AG04450 (cell line): Measurements from ENCODE around the gene NOXA1. TPM values are rescaled to one million over a fixed set of nuclear protein-coding genes. Genes with fewer than 3 reads are reported as not detected.

Source experiments
- CTCF ChIA-PET: fragments of 300-600, 350-600 bp; formaldehyde crosslinking; extraction: SDS; loops from one replicate; lab custom pipeline; 2022; ENCODE audit warnings: antibody characterized with exemption, inconsistent platforms; lab: Charles Lee
- POLR2A ChIA-PET: fragments of 350-600 bp; formaldehyde crosslinking; extraction: SDS; loops from one replicate; lab custom pipeline; 2021; ENCODE audit warnings: antibody characterized with exemption, inconsistent platforms; lab: Yijun Ruan, JAX
- DNase-seq: peaks from one replicate; pipeline ENCODE4 v3.0.0-alpha.2; 2011; ENCODE audit warnings: low read depth, low spot score
- H3K27ac ChIP-seq: one replicate; pipeline ENCODE4 v1.5.1; 2012; ENCODE audit warnings: low read depth, low read length, control low read depth
- H3K27me3 ChIP-seq: one replicate; pipeline ENCODE4 v1.6.0; 2012; ENCODE audit warnings: low read length; ENCODE audit not compliant: control insufficient read depth, insufficient read depth
- H3K4me3 ChIP-seq: 2 replicates; pipeline ENCODE4 v1.5.1; 2011; ENCODE audit warnings: mild to moderate bottlenecking, low read depth, low read length, control low read depth
- H3K9me3 ChIP-seq: 2 replicates; pipeline ENCODE4 v1.5.1; 2012; ENCODE audit warnings: low read length; ENCODE audit not compliant: control insufficient read depth, insufficient read depth
- polyA plus RNA-seq: library from polyadenylated mRNA; depleted of rRNA; stranded (reverse); fragments of >200 nt; gene quantifications from 2 replicates; pipeline ENCODE4 v1.2.3, GENCODE V29; 2011
- TF ChIP-seq, protein P1 (sequence below): IDR thresholded peaks from 2 replicates; pipeline ENCODE4 v1.5.1; 2011; ENCODE audit warnings: low read depth, low read length, control low read depth, inconsistent platforms

Gene NOXA1
- polyA plus RNA-seq, 1 experiment: 0.06 TPM

DNA sequence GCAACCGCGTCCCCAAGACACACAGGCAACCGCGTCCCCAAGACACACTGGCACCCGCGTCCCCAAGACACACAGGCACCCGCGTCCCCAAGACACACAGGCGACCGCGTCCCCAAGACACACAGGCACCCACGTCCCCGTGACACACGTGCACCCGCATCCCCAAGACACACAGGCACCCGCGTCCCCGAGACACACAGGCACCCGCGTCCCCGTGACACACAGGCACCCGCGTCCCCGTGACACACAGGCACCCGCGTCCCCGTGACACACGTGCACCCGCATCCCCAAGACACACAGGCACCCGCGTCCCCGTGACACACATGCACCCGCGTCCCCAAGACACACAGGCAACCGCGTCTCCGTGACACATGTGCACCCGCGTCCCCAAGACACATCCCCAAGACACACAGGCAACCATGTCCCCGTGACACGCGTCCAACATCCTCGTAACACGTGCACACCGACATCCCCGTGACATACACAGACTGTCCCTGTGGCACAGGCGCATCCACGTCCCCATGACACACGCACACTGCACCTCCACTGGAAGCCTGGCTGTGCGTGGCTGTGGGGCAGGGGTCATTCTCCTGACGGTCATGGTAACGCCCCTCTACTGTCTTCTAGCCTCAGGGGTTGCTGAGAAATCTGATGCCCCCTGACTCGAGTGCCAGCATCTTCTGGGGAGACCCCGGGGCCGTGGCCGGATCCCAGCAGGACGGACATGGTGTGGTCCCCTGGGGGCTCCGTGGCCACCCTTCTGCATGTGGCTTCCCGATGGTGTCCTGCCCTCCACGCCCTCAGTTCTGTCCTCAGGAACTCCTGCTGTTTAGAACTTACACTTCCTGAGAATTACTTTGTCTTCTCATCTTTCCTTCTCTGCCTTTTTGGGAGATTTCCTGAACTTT is 24.4 kb upstream of the NOXA1 start:
- DNase-seq: no peak
- ChIA-PET POLR2A (no interaction called here), CTCF (no interaction called here)
- Histone ChIP-seq H3K27ac (no peak overlapping the region), H3K9me3 (peaks cover 26% of the 10 kb centered on the region), H3K4me3 (no peak overlapping the region), H3K27me3 (no peaks in the 10 kb centered on the region)
- TF ChIP-seq, protein P1, sequence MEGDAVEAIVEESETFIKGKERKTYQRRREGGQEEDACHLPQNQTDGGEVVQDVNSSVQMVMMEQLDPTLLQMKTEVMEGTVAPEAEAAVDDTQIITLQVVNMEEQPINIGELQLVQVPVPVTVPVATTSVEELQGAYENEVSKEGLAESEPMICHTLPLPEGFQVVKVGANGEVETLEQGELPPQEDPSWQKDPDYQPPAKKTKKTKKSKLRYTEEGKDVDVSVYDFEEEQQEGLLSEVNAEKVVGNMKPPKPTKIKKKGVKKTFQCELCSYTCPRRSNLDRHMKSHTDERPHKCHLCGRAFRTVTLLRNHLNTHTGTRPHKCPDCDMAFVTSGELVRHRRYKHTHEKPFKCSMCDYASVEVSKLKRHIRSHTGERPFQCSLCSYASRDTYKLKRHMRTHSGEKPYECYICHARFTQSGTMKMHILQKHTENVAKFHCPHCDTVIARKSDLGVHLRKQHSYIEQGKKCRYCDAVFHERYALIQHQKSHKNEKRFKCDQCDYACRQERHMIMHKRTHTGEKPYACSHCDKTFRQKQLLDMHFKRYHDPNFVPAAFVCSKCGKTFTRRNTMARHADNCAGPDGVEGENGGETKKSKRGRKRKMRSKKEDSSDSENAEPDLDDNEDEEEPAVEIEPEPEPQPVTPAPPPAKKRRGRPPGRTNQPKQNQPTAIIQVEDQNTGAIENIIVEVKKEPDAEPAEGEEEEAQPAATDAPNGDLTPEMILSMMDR: no peak

DNA sequence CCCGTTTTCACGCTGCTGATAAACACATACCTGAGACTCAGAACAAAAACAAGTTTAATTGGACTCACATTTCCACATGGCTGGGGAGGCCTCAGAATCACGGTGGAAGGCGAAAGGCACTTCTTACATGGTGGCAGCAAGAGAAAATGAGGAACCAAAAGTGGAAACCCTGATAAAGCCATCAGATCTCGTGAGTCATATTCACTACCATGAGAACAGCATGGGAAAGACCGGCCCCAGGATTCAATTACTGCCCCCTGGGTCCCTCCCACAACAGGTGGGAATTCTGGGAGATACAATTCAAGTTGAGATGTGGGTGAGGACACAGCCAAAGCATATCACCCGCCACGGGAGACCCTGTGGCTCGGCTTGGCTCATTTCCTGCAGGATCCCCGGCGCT is 20.4 kb upstream of the NOXA1 start:
- POLR2A ChIA-PET: no interaction called here
- CTCF ChIA-PET: no interaction called here
- no peak overlapping the region for H3K4me3 ChIP-seq

DNA sequence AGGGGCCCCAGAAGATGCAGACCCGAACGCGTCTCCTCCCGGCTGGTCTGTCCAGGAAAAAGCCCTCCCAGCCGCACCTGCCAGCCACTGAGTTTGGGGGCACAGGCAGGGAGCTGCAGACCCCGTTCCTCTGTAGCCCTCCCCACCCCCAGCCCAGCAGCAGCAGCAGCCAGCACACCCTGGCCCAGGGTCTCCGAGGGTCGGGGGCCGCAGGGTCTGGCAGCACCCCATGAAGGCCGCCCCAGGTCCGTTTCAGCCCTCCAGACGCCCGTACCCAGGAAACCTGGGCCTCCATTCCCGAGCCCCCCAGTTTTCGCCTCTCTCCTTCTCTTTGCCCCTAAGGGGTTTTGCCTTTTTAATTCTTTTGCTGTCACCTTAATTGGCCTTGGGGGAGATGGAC is 19.9 kb upstream of the NOXA1 start:
- POLR2A ChIA-PET: interaction anchor here (0.6 kb wide), 1 partner anchor 16 kb away, joined by 3 read pairs; no protein-coding TSS in a partner anchor
- CTCF ChIA-PET: no interaction called here
- Histone ChIP-seq H3K9me3 (peaks cover 11% of the 10 kb centered on the region; the same call in 1 of the 2 replicates), H3K4me3 (no peak overlapping the region), H3K27ac (no peak overlapping the region), H3K27me3 (no peaks in the 10 kb centered on the region)
- no peak for DNase-seq
- TF ChIP-seq, protein P1: no peak

More for the DNA sequence above, 20.4 kb upstream of the NOXA1 start:
- H3K9me3 ChIP-seq: peaks cover 14% of the 10 kb centered on the region
- DNase-seq: no peak
- no peaks in the 10 kb centered on the region for H3K27me3 ChIP-seq
- no peak overlapping the region for H3K27ac ChIP-seq
- TF ChIP-seq, protein P1: no peak

DNA sequence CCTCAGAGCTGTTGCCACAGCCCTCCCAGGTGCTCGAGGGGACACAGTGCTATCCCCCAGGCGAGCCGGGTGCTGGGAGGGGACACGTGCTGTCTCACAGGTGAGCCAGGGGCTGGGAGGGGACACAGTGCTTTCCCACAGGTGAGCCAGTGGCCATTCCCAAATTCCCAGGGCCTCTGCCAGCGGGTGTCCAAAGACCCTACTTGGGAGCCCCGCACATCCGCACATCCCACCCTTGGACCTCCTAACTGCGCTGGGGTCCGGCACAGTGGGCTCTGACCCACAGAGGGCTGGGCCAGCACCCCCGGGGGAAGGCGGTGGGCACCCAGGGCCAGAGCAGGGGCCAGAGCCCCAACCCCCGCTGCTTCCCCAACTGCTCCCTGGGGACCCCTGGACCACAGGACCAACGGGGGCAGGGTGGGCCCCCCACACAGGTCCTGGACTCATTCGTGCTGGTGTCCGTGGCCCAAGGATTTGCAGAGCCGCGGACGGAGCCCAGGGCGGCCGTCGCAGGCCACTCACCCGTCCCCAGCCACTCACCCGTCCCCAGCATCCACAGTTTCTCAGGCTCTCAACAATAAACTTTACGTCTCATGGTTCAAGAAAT is 18.1 kb upstream of the NOXA1 start:
- TF ChIP-seq, protein P1: no peak
- DNase-seq: no peak
- H3K27me3 ChIP-seq: no peaks in the 10 kb centered on the region
- ChIA-PET POLR2A (no interaction called here), CTCF (interaction anchor here (0.6 to 1.0 kb wide), 3 partner anchors 99 to 118 kb away, joined by 3 read pairs; no protein-coding TSS in a partner anchor)
- H3K4me3 ChIP-seq: no peak overlapping the region
- no peak overlapping the region for H3K27ac ChIP-seq
- peaks cover 3% of the 10 kb centered on the region; the same call in 1 of the 2 replicates for H3K9me3 ChIP-seq

DNA sequence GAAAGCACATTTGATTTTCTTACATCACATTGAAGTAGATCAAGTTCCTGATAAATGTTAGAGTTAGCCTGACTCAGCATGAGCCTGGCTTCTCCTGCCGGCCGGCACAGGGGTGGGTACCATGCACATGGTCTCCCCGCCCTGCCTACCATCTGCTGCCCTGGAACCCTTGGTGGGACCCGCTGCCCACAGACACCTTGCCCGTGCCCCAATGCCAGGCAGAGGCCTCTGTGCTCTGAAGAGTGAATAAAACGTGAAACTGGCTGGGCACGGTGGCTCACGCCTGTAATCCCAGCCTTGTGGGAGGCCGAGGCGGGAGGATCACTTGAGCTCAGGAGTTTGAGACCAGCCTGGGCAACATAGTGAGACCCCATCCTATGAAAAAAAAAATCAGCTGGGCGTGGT is 17.5 kb upstream of the NOXA1 start:
- POLR2A ChIA-PET: no interaction called here
- H3K9me3 ChIP-seq: peaks cover 3% of the 10 kb centered on the region; the same call in 1 of the 2 replicates
- H3K4me3 ChIP-seq: no peak overlapping the region
- TF ChIP-seq, protein P1: no peak
- H3K27ac ChIP-seq: no peak overlapping the region
- no peak for DNase-seq
- CTCF ChIA-PET: interaction anchor here (0.6 to 1.0 kb wide), 3 partner anchors 99 to 109 kb away, joined by 3 read pairs; partner anchors contain the start of gene NRARP
- no peaks in the 10 kb centered on the region for H3K27me3 ChIP-seq
